Endothelial cell of umbilical vein (primary cell): ENCODE data around the gene SMAD5. TPM values are rescaled to one million over a fixed set of nuclear protein-coding genes. Genes with fewer than 3 reads are reported as not detected.

ENCODE experiments used
- BruUV-seq: library from RNA; stranded (reverse); fragments of 400-500 nt; replicated peaks from 2 replicates; lab custom pipeline; 2021; lab: Mats Ljungman, UMichigan
- CTCF ChIA-PET: fragments of 300-600, 350-600 bp; sonication (Branson Sonifier 250); formaldehyde crosslinking; loops from one replicate; lab custom pipeline; 2021; ENCODE audit warnings: antibody characterized with exemption, inconsistent platforms; lab: Charles Lee
- POLR2A ChIA-PET: fragments of 300-600, 350-600 bp; sonication (Branson Sonifier 250); formaldehyde crosslinking; loops from one replicate; lab custom pipeline; 2021; ENCODE audit warnings: antibody characterized with exemption, inconsistent platforms; lab: Charles Lee
- DNase-seq: peaks from one replicate; pipeline ENCODE4 v3.0.0-alpha.2; 2011; ENCODE audit warnings: low read depth, low spot score
- FAIRE-seq: peaks from 2 replicates; lab custom pipeline; 2011; peaks lifted over from hg19 to GRCh38; lab: Jason Lieb, UNC
- H2AFZ ChIP-seq: 2 replicates; pipeline ENCODE4 v1.6.0; 2012; ENCODE audit warnings: low read depth, low read length, control low read depth, inconsistent platforms
- H3K27ac ChIP-seq: 2 replicates; pipeline ENCODE4 v1.5.1; 2011; ENCODE audit warnings: low read depth, mild to moderate bottlenecking, control low read depth, low read length, moderate library complexity; ENCODE audit not compliant: insufficient read depth
- H3K27me3 ChIP-seq, 2 experiments: 2 replicates each; pipeline versions ENCODE4 v1.6.0 to v1.6.1; 2011; ENCODE audit warnings: low read length in 2 of 2, mixed read lengths in 1 of 2; ENCODE audit not compliant: control insufficient read depth in 2 of 2, insufficient read depth in 2 of 2
- H3K36me3 ChIP-seq, 2 experiments: 2 replicates in 1 of 2; 3 replicates in 1 of 2; pipeline ENCODE4 v1.5.1; 2011; ENCODE audit warnings: low read length in 2 of 2, mild to moderate bottlenecking in 1 of 2, moderate library complexity in 1 of 2; ENCODE audit not compliant: control insufficient read depth in 2 of 2, insufficient read depth in 2 of 2; ENCODE audit errors: extremely low read depth in 1 of 2
- H3K4me1 ChIP-seq: 3 replicates; pipeline ENCODE4 v1.5.1; 2011; ENCODE audit warnings: mild to moderate bottlenecking, low read length; ENCODE audit not compliant: control insufficient read depth, insufficient read depth; ENCODE audit errors: extremely low read depth
- H3K4me2 ChIP-seq: 2 replicates; pipeline ENCODE4 v1.6.1; 2011; ENCODE audit warnings: low read length, control low read depth, mixed read lengths; ENCODE audit not compliant: insufficient read depth
- H3K4me3 ChIP-seq, 3 experiments: fragments of 200-600 bp in 1 of 3; sonication (generic), shearing (Covaris generic) in 1 of 3; replicated peaks in 1 of 3; 2 replicates each; pipeline ENCODE4 v1.5.1; 2011 to 2016; ENCODE audit warnings: control low read depth in 3 of 3, low read length in 3 of 3, mild to moderate bottlenecking in 2 of 3, inconsistent platforms in 1 of 3, low read depth in 1 of 3, moderate library complexity in 1 of 3; ENCODE audit not compliant: insufficient read depth in 1 of 3
- H3K79me2 ChIP-seq: 2 replicates; pipeline ENCODE4 v1.6.0; 2012; ENCODE audit warnings: low read length, inconsistent platforms; ENCODE audit not compliant: control insufficient read depth, insufficient read depth
- H3K9ac ChIP-seq: replicated peaks from 2 replicates; pipeline ENCODE3; 2011; ENCODE audit warnings: low read length, control low read depth; ENCODE audit not compliant: insufficient read depth; ENCODE audit errors: extremely low read depth
- H3K9me1 ChIP-seq: replicated peaks from 3 replicates; pipeline ENCODE4 v1.6.0; 2011; ENCODE audit warnings: mild to moderate bottlenecking, low read length; ENCODE audit not compliant: control insufficient read depth, insufficient read depth; ENCODE audit errors: extremely low read depth
- H3K9me3 ChIP-seq: replicated peaks from 2 replicates; pipeline ENCODE4 v1.5.1; 2012; ENCODE audit warnings: low read length, inconsistent platforms; ENCODE audit not compliant: control insufficient read depth, insufficient read depth
- H4K20me1 ChIP-seq: replicated peaks from 2 replicates; pipeline ENCODE3; 2011; ENCODE audit warnings: mild to moderate bottlenecking, low read length; ENCODE audit not compliant: control insufficient read depth, insufficient read depth; ENCODE audit errors: extremely low read depth
- CTCF ChIP-seq, 2 donors: IDR thresholded peaks; 1 replicate in 1 of 2; 2 replicates in 1 of 2; pipeline ENCODE4 v1.5.1; 2011; ENCODE audit warnings: low read length in 2 of 2, mild to moderate bottlenecking in 2 of 2, moderate library complexity in 2 of 2, control low read depth in 1 of 2, inconsistent platforms in 1 of 2, low read depth in 1 of 2; ENCODE audit not compliant: insufficient read depth in 1 of 2; ENCODE audit errors: extremely low read depth in 1 of 2
- EZH2 ChIP-seq: IDR thresholded peaks from 2 replicates; pipeline ENCODE4 v1.6.1; 2012; ENCODE audit warnings: borderline replicate concordance, low read depth, mild to moderate bottlenecking, moderate library complexity, low read length, inconsistent platforms; ENCODE audit not compliant: severe bottlenecking
- FOS ChIP-seq: IDR thresholded peaks from 2 replicates; pipeline ENCODE4 v1.6.1; 2011; ENCODE audit warnings: mild to moderate bottlenecking, low read length, moderate library complexity, borderline replicate concordance; ENCODE audit not compliant: insufficient read depth
- GATA2 ChIP-seq: IDR thresholded peaks from 2 replicates; pipeline ENCODE4 v1.7.0; 2011; ENCODE audit warnings: low read depth, mild to moderate bottlenecking, moderate library complexity, mixed read lengths, low read length; ENCODE audit not compliant: insufficient read length, insufficient read depth
- JUN ChIP-seq: IDR thresholded peaks from 2 replicates; pipeline ENCODE4 v1.6.1; 2011; ENCODE audit warnings: borderline replicate concordance, low read depth; ENCODE audit not compliant: insufficient read length, insufficient read depth
- MAX ChIP-seq: IDR thresholded peaks from 2 replicates; pipeline ENCODE4 v1.6.1; 2011; ENCODE audit not compliant: insufficient read depth, insufficient read length
- MYC ChIP-seq: IDR thresholded peaks from one replicate; pipeline ENCODE4 v1.6.1; 2011; ENCODE audit warnings: mild to moderate bottlenecking, low read depth, low read length
- POLR2A ChIP-seq: IDR thresholded peaks from 2 replicates; pipeline ENCODE4 v1.6.1; 2012; ENCODE audit warnings: low read depth, mild to moderate bottlenecking, control low read depth, low read length
- POLR2AphosphoS5 ChIP-seq: IDR thresholded peaks from 2 replicates; pipeline ENCODE4 v1.6.1; 2012; ENCODE audit warnings: low read depth, mild to moderate bottlenecking, control low read depth, low read length, moderate library complexity; ENCODE audit not compliant: insufficient read depth
- dilution Hi-C: fragments of 300-500 bp; cut with MboI; formaldehyde crosslinking; loops from one replicate; pipeline ENCODE4 v1.15.0; 2019; ENCODE audit warnings: low sequenced_read_pairs; ENCODE audit not compliant: extremely low pct_ligation_motif_present
- intact Hi-C: fragments of 100-400 bp; cut with micrococcal nuclease; formaldehyde crosslinking; loops from one replicate; pipeline ENCODE4 v1.10.0; 2022
- polyA plus RNA-seq, 4 experiments: library from polyadenylated mRNA; depleted of rRNA in 3 of 4; stranded (reverse) in 3 of 4; unstranded in 1 of 4; fragments of >200 nt; gene quantifications; 2 replicates each; pipeline versions ENCODE4 v1.2.1 to v1.2.3, GENCODE V29; 2011 to 2012; ENCODE audit warnings: missing spikeins in 1 of 4
- total RNA-seq: library from RNA; stranded (reverse); gene quantifications from 2 replicates; pipeline ENCODE4 v1.2.3, GENCODE V29; 2021

SMAD5 gene
- total and polyA plus RNA-seq, 2 donors (not counting 3 experiments of a cell fraction or from before 2014, with no cell fraction given), result 26.0 to 66.0 TPM

- intact Hi-C loops (no loop called here), dilution Hi-C loops (no loop called here)
- no peak overlapping the region for H3K27ac ChIP-seq
- no peak overlapping the region for H3K4me2 ChIP-seq
- no peak for TF ChIP-seq MYC
- TF ChIP-seq POLR2AphosphoS5, result no peak
- TF ChIP-seq MAX, result no peak
- no peak for TF ChIP-seq EZH2
- no peak for TF ChIP-seq GATA2
- no peak for TF ChIP-seq CTCF (IDR thresholded peaks at IDR 0.05; ENCODE audit: extremely low read depth in 1 of 2, insufficient read depth in 1 of 2, low read depth in 1 of 2, low read length in 2 of 2)
- TF ChIP-seq JUN, result no peak
- TF ChIP-seq POLR2A, result no peak
- TF ChIP-seq FOS, result no peak
- ChIA-PET POLR2A (no interaction called here), CTCF (interaction anchor here (1.1 to 2.6 kb wide), 5 partner anchors 10 to 114 kb away, joined by 3 to 10 read pairs (median 4); no protein-coding TSS in a partner anchor)
- no TSS peak for BruUV-seq
- H3K4me1 ChIP-seq, result peaks cover 4% of the 10 kb centered on the region
- H3K79me2 ChIP-seq, result no peaks in the 10 kb centered on the region
- no peaks in the 10 kb centered on the region for H3K9me1 ChIP-seq
- H3K36me3 ChIP-seq, result no peaks in the 10 kb centered on the region
- H3K4me3 ChIP-seq, result no peak overlapping the region
- no peak overlapping the region for H2AFZ ChIP-seq
- DNase-seq (no peak), FAIRE-seq (no peak)
- no peak overlapping the region for H3K9ac ChIP-seq
- no peaks in the 10 kb centered on the region for H4K20me1 ChIP-seq
- H3K9me3 ChIP-seq, result no peaks in the 10 kb centered on the region
- peaks cover 39 to 42% of the 10 kb centered on the region in 2 experiments for H3K27me3 ChIP-seq
Observed at GRCh38 chr5:136195971-136196820, 63.6 kb downstream of the SMAD5 start.
